Upper lobe of left lung (tissue), 6 donors: ENCODE measurements around the gene TMEM54. TPM values are rescaled to one million over a fixed set of nuclear protein-coding genes. Genes with fewer than 3 reads are reported as not detected.

Experiments used
- ATAC-seq, 2 donors: fragments of 200-7000 bp; cut with Tn5 transposase; one replicate each; pipeline ENCODE4 v1.9.1; 2022; ENCODE audit warnings: mild to moderate bottlenecking in 2 of 2, moderate library complexity in 2 of 2; ENCODE audit not compliant: low FRiP score in 2 of 2
- DNase-seq, 2 donors: peaks; one replicate each; pipeline ENCODE4 v3.0.0-alpha.2; 2019 to 2020
- H3K27ac ChIP-seq, 4 donors: fragments of 200-600 bp; sonication (generic); one replicate each; pipeline ENCODE4 v1.5.1; 2016 to 2019
- H3K27me3 ChIP-seq, 4 donors: fragments of 200-600 bp; sonication (generic); one replicate each; pipeline ENCODE4 v1.5.1; 2017 to 2019
- H3K36me3 ChIP-seq, 4 donors: fragments of 200-600 bp; sonication (generic); one replicate each; pipeline ENCODE4 v1.5.1; 2016 to 2019
- H3K4me1 ChIP-seq, 4 donors: fragments of 200-600 bp; sonication (generic); one replicate each; pipeline ENCODE4 v1.5.1; 2018 to 2019
- H3K4me3 ChIP-seq, 4 donors: fragments of 200-600 bp; sonication (generic); one replicate each; pipeline ENCODE4 v1.5.1; 2017 to 2019; ENCODE audit warnings: mild to moderate bottlenecking in 2 of 4, moderate library complexity in 1 of 4
- H3K9me3 ChIP-seq, 4 donors: fragments of 200-600 bp; sonication (generic); one replicate each; pipeline ENCODE4 v1.5.1; 2018 to 2019
- CTCF ChIP-seq, 6 experiments: fragments of 450-650 bp in 4 of 6; fragments of 200-600 bp in 2 of 6; sonication (generic) in 2 of 6; IDR thresholded peaks; one replicate each; pipeline ENCODE4 v1.5.1; 2016 to 2019; ENCODE audit warnings: antibody characterized with exemption in 6 of 6
- EP300 ChIP-seq, 4 donors: sonication (generic); formaldehyde crosslinking; IDR thresholded peaks; one replicate each; pipeline ENCODE4 v1.5.1; 2017; ENCODE audit warnings: antibody characterized with exemption in 4 of 4, control low read depth in 2 of 4
- POLR2A ChIP-seq, 4 donors: fragments of 450-650 bp; IDR thresholded peaks; one replicate each; pipeline ENCODE4 v1.5.1; 2016 to 2017; ENCODE audit warnings: antibody characterized with exemption in 4 of 4, mild to moderate bottlenecking in 2 of 4
- POLR2AphosphoS5 ChIP-seq, 2 donors: sonication (generic); formaldehyde crosslinking; IDR thresholded peaks; one replicate each; pipeline ENCODE4 v1.5.1; 2017; ENCODE audit warnings: antibody characterized with exemption in 2 of 2
- WGBS, 2 donors: methylation state at CpG; one replicate each; pipeline ENCODE4 v1.1.5; 2017 to 2018; 5-methylcytosine and 5-hydroxymethylcytosine counted together
- total RNA-seq, 6 donors: library from RNA; depleted of rRNA in 4 of 6; stranded (reverse); fragments of >200 nt in 4 of 6; gene quantifications; one replicate each; pipeline versions ENCODE4 v1.1.0 to v1.2.1, GENCODE V29; 2016 to 2021
- donor health status: DM: no; HTN: no; CAD: no; lungs with moderate emphysema.
- donor health status: DM: no; HTN: yes; CAD: no; lungs with severe emphysema.

Gene TMEM54
- total RNA-seq, 6 donors from 2014 or later: 37.7 to 94.1 (median 58.6) TPM

- peaks cover 0 to 16% (median 7%) of the 10 kb centered on the region in 4 donors for H3K27me3 ChIP-seq
- no peak overlapping the region for H3K4me3 ChIP-seq
- no peak overlapping the region for H3K27ac ChIP-seq
- no peaks in the 10 kb centered on the region for H3K9me3 ChIP-seq
- ATAC-seq: no peak
- H3K4me1 ChIP-seq: peaks cover 13 to 30% (median 18%) of the 10 kb centered on the region in 4 donors
- DNase-seq: no peak
- WGBS, 2 donors: 83 to 90% methylated on average over 5 of the region's 5 CpGs
- H3K36me3 ChIP-seq: no peaks in the 10 kb centered on the region
- TF ChIP-seq POLR2AphosphoS5 (IDR thresholded peaks at IDR 0.05) (no peak), CTCF (IDR thresholded peaks at IDR 0.05) (no peak), EP300 (IDR thresholded peaks at IDR 0.05) (no peak), POLR2A (IDR thresholded peaks at IDR 0.05) (no peak)
Observed at GRCh38 chr1:32873484-32873883, 27.7 kb downstream of the TMEM54 start.

GRCh38 chr1:32872192-32872460 is 29.1 kb downstream of the TMEM54 start:
- Histone ChIP-seq H3K4me3 (no peak overlapping the region), H3K36me3 (no peaks in the 10 kb centered on the region), H3K27me3 (peaks cover 0 to 16% (median 7%) of the 10 kb centered on the region in 4 donors), H3K4me1 (peaks cover 13 to 30% (median 18%) of the 10 kb centered on the region in 4 donors), H3K27ac (no peak overlapping the region), H3K9me3 (no peaks in the 10 kb centered on the region)
- DNase-seq (no peak), ATAC-seq (no peak)
- no peak for TF ChIP-seq CTCF (IDR thresholded peaks at IDR 0.05)
- no peak for TF ChIP-seq POLR2A (IDR thresholded peaks at IDR 0.05)
- no peak for TF ChIP-seq EP300 (IDR thresholded peaks at IDR 0.05)
- no peak for TF ChIP-seq POLR2AphosphoS5 (IDR thresholded peaks at IDR 0.05)
- WGBS, 2 donors: 53 to 80% methylated on average over 7 of the region's 7 CpGs

GRCh38 chr1:32871364-32872191 is 29.6 kb downstream of the TMEM54 start:
- no peaks in the 10 kb centered on the region for H3K36me3 ChIP-seq
- ATAC-seq: peak in 1 of 2 donors; percentile 79
- 59 to 68% methylated on average over 12 to 13 of the region's 13 CpGs for WGBS, 2 donors
- H3K4me1 ChIP-seq: peaks cover 13 to 28% (median 17%) of the 10 kb centered on the region in 4 donors
- H3K27ac ChIP-seq: no peak overlapping the region
- H3K27me3 ChIP-seq: peaks cover 0 to 16% (median 7%) of the 10 kb centered on the region in 4 donors
- H3K9me3 ChIP-seq: no peaks in the 10 kb centered on the region
- DNase-seq: no peak
- peak overlapping the region in 3 of 4 donors; percentile 40 to 50 (median 48) for H3K4me3 ChIP-seq
- TF ChIP-seq POLR2A (IDR thresholded peaks at IDR 0.05): no peak
- no peak for TF ChIP-seq EP300 (IDR thresholded peaks at IDR 0.05)
- no peak for TF ChIP-seq CTCF (IDR thresholded peaks at IDR 0.05)
- no peak for TF ChIP-seq POLR2AphosphoS5 (IDR thresholded peaks at IDR 0.05)

- ATAC-seq: peak in 1 of 2 donors; percentile 30
- TF ChIP-seq EP300 (IDR thresholded peaks at IDR 0.05): no peak
- Histone ChIP-seq H3K27me3 (peaks cover 0 to 16% (median 7%) of the 10 kb centered on the region in 4 donors), H3K4me3 (peak within 1 kb of the TSS in 3 of 4 donors; percentile 40 to 50 (median 48)), H3K27ac (no peak within 1 kb of the TSS), H3K9me3 (no peaks in the 10 kb centered on the region), H3K36me3 (no peaks in the 10 kb centered on the region), H3K4me1 (peaks cover 13 to 25% (median 16%) of the 10 kb centered on the region in 4 donors)
- peak in 1 of 2 donors; percentile 88 for DNase-seq
- WGBS, 2 donors: 4 to 17% methylated on average over 9 to 23 of the region's 99 CpGs
Observed at GRCh38 chr1:32870615-32871363, 30.4 kb downstream of the TMEM54 start, which contains the start of gene FNDC5. Gene FNDC5 (minus strand): TSS chr1:32870912.

- no peak overlapping the region for H3K27ac ChIP-seq
- peaks cover 13 to 27% (median 16%) of the 10 kb centered on the region in 4 donors for H3K4me1 ChIP-seq
- 48 to 62% methylated on average over 9 to 16 of the region's 16 CpGs for WGBS, 2 donors
- no peaks in the 10 kb centered on the region for H3K36me3 ChIP-seq
- ATAC-seq: no peak
- H3K4me3 ChIP-seq: peak overlapping the region in 3 of 4 donors; percentile 40 to 48 (median 40)
- H3K27me3 ChIP-seq: peaks cover 0 to 16% (median 7%) of the 10 kb centered on the region in 4 donors
- H3K9me3 ChIP-seq: no peaks in the 10 kb centered on the region
- DNase-seq: peak in 1 of 2 donors; percentile 77
- TF ChIP-seq CTCF (IDR thresholded peaks at IDR 0.05) (no peak), POLR2AphosphoS5 (IDR thresholded peaks at IDR 0.05) (no peak), EP300 (IDR thresholded peaks at IDR 0.05) (no peak), POLR2A (IDR thresholded peaks at IDR 0.05) (no peak)
Observed at GRCh38 chr1:32869923-32870614, 31.1 kb downstream of the TMEM54 start.
